ENCODE results near the gene TSPAN18.

Gene TSPAN18

DNA sequence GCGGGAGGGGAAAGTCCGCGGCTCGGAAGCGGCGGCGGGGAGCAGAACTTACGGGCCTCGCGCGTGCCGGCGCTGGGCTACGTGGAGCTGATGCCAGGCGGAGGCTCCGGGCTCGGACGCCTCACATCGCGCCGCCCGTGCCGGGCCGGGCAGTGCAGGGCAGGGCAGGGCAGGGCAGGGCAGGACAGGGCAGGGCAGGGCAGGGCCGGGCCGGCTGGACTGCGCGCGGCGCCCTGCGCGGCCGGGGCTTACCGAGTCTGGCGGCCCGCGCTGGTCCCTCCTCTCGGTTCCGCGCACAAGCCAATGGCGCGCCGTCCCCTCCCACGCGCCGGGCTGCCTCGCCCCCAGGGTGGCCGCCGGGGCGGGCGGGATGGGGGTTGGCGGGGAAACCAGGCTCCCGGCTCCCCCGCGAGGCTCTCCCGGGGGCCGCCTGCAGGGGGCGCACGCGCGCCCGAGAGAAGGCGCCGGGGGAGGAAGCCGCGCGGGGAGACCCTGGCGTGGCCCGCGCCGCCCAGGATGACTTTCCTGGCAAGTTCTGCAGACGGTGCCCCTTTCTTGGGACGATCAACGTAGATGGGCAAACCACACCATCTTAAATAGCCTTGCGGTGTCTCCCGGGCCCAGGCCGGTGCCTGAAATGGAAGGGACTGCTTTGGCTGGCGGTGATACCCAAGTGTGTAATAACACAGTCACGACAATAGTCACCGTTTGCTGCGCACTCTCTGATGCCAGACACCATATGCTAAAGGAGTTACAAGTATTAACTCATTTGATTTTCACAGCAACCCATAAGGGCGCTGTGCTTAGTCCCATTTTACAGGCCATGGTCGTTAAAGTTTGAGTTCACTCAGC lies 224.1 kb downstream of the TSPAN18 start, which contains the start of gene TP53I11:
TSS of gene TP53I11 (minus strand) at position 259 of the 852 bp plus-strand sequence. CDS start 12,548 bp downstream, outside the sequence.
- no peaks in the 10 kb centered on the region for H3K27me3 ChIP-seq (ENCODE audit: low read depth)
- no peaks in the 10 kb centered on the region for H3K9me3 ChIP-seq
- peak; percentile 36 to 84 for DNase-seq (ENCODE audit: low spot score in 2 of 2)
- in situ Hi-C loops (cut with MboI; ENCODE audit: low sequenced_read_pairs): no loop called here
- no peaks in the 10 kb centered on the region for H3K4me1 ChIP-seq
- H3K36me3 ChIP-seq (replicated peaks): no peaks in the 10 kb centered on the region
- H3K4me3 ChIP-seq: peak within 1 kb of the TSS; percentile 76

DNA sequence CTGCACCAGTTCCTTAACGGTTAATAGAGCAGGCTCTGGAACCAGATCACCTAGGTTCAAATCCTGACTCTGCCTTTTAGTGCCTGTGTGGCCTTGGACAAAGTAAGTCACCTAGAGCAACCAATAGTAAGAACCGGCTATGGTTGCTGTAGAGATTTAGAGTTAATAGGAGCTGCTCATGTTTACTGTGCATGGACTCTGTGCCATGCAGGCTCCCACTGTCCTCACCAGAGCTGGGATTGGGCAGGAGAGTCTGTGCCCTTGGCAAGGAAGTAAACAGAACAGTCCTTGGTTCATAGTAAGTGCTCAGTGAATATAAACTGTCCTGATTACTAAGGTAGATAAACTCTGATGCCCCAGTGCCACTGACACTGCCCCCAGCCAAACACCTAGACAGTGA lies 225.3 kb downstream of the TSPAN18 start:
- in situ Hi-C loops (cut with MboI; ENCODE audit: low sequenced_read_pairs): no loop called here
- Histone ChIP-seq H3K9me3 (no peaks in the 10 kb centered on the region), H3K27me3 (ENCODE audit: low read depth) (no peaks in the 10 kb centered on the region), H3K36me3 (replicated peaks) (no peaks in the 10 kb centered on the region), H3K4me3 (no peak overlapping the region), H3K4me1 (peaks cover under 1% of the 10 kb centered on the region; the same call in 1 of the 2 replicates)
- no peak for DNase-seq (ENCODE audit: low spot score in 2 of 2)

DNA sequence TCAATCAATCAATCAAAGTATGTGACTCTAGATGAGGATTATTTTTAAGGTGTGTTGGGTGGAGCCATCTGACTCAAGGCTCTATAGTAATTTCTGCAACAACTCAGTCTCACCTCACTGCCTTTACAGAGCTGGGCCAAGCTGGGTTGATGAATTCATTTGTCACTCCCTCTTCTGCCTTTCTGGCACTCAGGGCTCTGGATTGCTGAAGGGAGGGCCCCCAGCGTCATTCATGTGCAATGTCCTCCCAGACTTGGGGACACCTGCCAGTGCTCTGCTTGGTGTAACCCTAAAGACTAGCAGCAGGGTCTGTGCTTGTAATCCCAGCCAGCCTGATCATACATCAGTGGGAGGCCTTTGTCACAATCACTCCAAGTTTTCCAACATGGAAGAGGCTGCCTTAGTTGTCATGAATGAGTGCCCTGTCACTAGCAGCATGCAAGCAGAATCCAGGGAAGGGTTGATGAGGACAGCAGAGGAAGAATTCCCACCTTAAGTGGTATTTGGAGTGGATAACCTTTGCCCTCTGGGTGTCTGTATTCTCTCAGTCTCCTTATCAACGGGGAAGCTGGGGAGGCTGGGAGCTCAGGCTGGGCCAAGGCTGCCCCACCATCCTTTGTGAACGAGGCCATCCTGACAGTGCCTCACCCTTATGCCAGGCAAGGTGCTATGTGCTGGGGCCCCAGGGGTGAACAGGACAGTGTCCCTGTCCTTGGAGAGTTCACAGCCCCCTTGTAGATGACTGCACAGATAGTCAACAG lies 225.9 kb downstream of the TSPAN18 start:
- H3K4me1 ChIP-seq: peaks cover 6% of the 10 kb centered on the region; the same call in 1 of the 2 replicates
- in situ Hi-C loops (cut with MboI; ENCODE audit: low sequenced_read_pairs): no loop called here
- H3K4me3 ChIP-seq: no peak overlapping the region
- no peaks in the 10 kb centered on the region for H3K9me3 ChIP-seq
- no peaks in the 10 kb centered on the region for H3K36me3 ChIP-seq (replicated peaks)
- DNase-seq (ENCODE audit: low spot score in 2 of 2): no peak
- H3K27me3 ChIP-seq (ENCODE audit: low read depth): no peaks in the 10 kb centered on the region

DNA sequence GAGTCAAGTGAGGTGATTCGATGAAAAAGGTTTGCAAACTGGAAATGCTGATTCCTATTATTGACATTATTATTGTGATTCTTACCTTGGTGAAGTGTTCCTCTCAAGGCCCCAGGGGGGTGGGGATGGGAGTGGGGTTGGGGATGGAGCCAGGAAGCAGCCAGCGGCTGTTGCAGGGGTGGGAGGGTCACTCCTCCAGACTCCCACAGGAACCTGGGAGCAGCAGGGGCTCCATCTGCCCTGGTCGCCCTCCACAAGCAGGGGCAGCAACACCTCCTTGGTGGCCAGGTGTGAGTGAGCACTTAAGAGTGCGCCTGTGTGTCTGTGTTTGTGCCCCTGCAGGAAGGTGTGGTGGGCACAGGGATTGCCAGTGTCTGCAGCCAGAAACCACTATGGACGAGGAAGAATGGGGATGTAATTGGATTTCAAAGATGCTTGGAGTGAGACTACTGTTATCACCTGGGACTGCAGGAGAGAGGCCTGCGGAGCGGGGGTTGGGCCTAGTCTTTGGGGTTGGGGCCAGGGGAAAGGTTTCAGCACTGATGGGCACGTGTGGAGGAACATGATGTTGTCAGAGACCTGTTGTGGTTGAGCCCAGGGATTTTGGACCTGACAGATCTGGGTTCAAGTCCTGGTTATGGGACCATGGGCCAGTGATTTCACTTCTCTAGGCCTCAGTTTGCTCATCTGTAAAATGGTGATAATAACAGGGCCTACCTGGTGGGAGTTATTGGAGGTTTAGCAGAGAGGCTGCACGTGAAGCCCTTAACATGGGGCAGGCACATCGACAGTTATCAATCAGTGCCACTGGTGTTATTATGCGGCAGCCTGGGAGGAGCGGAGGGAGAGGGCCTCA lies 227.5 kb downstream of the TSPAN18 start:
- Histone ChIP-seq H3K4me1 (peaks cover 6% of the 10 kb centered on the region; the same call in 1 of the 2 replicates), H3K27me3 (ENCODE audit: low read depth) (no peaks in the 10 kb centered on the region), H3K9me3 (no peaks in the 10 kb centered on the region), H3K4me3 (no peak overlapping the region), H3K36me3 (replicated peaks) (no peaks in the 10 kb centered on the region)
- no peak for DNase-seq (ENCODE audit: low spot score in 2 of 2)
- in situ Hi-C loops (cut with MboI; ENCODE audit: low sequenced_read_pairs): no loop called here

DNA sequence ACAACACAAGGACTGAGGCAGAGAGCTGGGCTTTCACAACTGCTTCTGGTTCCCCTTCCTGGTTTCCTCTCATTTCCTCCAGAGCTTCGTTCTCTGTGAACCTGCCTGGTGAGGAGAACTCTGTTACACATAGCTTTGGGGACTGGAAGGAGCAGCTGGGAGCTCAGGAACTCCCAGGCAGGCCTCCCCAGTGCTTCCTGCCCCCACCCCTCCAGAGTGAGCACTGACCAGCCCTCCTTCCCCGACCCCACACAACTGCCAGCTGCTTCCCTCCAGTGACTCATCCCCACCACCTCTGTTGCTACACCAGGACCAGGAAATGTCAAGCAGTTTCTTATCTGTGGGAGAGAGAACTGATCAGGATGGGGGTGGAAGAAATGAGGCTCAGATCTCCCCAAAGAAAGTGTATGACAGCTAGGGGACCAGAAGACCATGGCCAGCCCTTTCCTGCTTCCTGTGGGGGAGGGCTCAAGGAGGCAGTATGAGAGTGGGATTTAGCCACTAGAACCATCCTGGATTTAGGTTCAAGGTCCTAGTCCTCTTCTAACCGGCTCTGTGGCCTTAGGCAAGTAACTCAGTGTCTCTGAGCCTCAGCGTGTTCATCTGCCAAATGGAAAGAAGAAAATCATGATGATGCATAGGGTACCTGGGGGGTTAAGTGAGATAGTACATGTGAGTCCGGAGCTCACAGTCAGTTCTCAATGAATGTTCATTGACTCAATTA lies 228.4 kb downstream of the TSPAN18 start:
- DNase-seq (ENCODE audit: low spot score in 2 of 2): no peak
- no peaks in the 10 kb centered on the region for H3K27me3 ChIP-seq (ENCODE audit: low read depth)
- H3K9me3 ChIP-seq: no peaks in the 10 kb centered on the region
- H3K36me3 ChIP-seq (replicated peaks): no peaks in the 10 kb centered on the region
- in situ Hi-C loops (cut with MboI; ENCODE audit: low sequenced_read_pairs): no loop called here
- peaks cover 6% of the 10 kb centered on the region; the same call in 1 of the 2 replicates for H3K4me1 ChIP-seq
- H3K4me3 ChIP-seq: no peak overlapping the region

DNA sequence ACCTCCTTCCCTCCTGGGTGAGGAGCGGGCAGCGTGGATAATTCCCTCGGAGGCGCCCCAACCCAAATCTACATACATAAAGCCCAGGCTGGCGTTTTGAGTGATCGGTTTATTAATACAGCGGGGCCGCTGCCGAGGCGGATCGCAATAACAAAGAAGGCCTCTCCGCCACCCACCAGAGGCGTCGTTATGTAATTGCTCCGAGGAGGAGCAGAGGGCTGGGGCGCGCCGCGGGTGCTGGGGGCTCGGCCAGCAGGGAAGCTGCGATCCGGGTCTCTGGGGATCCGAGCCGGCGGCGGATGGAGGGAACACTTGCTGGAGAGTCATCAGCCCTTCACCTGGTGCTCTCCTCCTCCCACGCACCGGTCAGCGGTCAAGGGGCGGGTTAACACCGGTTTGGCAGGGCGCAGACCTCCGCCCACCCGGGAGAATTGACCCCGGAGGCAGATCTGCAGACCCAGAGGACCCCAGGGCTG lies 230.3 kb downstream of the TSPAN18 start:
- peaks cover 6% of the 10 kb centered on the region; the same call in 1 of the 2 replicates for H3K4me1 ChIP-seq
- H3K9me3 ChIP-seq: no peaks in the 10 kb centered on the region
- peak; percentile 72 to 77 for DNase-seq (ENCODE audit: low spot score in 2 of 2)
- 0 out of 2 replicates have a peak overlapping the region, but pooled peaks have one; percentile 2 for H3K4me3 ChIP-seq
- no peaks in the 10 kb centered on the region for H3K27me3 ChIP-seq (ENCODE audit: low read depth)
- in situ Hi-C loops (cut with MboI; ENCODE audit: low sequenced_read_pairs): no loop called here
- H3K36me3 ChIP-seq (replicated peaks): no peaks in the 10 kb centered on the region

DNA sequence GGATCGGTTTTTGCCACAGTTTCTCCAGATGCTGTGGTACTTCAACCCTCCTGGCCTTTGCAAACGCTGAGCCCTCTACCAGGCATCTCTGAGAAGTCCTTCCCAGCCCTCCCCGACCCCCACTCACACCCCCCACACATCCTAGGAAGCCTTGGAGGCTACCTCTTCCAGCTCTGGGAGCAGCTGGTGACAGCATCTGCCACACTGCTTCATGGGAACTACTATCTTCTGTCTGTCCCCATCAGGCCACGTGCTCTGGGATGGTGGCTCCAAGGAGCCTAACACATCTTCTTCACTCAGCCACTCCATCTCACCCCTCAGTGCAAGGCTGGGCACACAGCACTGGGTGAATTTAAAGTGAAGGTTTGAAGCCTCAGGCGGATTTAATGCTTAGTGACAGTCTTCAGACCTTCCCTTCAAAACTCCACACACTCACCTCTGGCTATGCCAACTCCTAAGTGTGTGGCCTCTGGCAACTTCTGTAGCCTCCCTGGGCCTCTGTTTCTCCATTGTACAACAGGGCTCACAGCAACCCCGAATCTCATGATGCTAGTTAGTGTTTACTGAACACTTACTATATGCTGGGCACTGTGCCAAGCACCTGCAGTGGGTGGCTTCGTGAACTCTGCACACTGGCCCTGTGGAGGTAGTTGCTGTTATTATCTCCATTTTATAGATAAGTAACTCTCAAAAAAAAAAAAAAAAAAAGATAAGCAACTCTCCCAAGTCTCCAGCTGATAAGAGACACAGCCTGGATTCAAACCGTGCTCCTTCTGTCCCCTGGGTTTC lies 231.2 kb downstream of the TSPAN18 start:
- no peaks in the 10 kb centered on the region for H3K9me3 ChIP-seq
- H3K4me3 ChIP-seq: no peak overlapping the region
- peaks cover 6% of the 10 kb centered on the region; the same call in 1 of the 2 replicates for H3K4me1 ChIP-seq
- no peaks in the 10 kb centered on the region for H3K36me3 ChIP-seq (replicated peaks)
- no peaks in the 10 kb centered on the region for H3K27me3 ChIP-seq (ENCODE audit: low read depth)
- in situ Hi-C loops (cut with MboI; ENCODE audit: low sequenced_read_pairs): no loop called here
- no peak for DNase-seq (ENCODE audit: low spot score in 2 of 2)

DNA sequence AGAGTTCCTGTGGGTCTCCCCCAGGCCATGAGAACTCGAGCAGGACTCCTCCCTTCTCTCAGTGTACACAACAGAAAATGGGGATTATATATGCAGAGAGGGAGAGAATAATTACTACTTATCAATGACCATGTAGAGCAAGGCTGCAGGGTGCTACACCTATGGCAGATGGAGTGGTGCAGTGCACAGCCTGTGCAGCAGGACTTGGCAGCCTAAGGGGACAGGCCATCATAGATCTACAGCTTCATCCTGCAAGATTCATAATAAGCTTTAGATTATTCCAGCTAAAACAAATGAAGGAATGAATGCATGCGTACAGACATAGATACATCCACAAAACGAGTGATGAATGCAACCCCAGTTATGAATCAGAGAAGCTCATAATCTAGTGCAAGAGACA lies 232.3 kb downstream of the TSPAN18 start:
- no peak overlapping the region for H3K4me3 ChIP-seq
- in situ Hi-C loops (cut with MboI; ENCODE audit: low sequenced_read_pairs): no loop called here
- DNase-seq (ENCODE audit: low spot score in 2 of 2): no peak
- H3K27me3 ChIP-seq (ENCODE audit: low read depth): no peaks in the 10 kb centered on the region
- H3K9me3 ChIP-seq: no peaks in the 10 kb centered on the region
- no peaks in the 10 kb centered on the region for H3K36me3 ChIP-seq (replicated peaks)
- H3K4me1 ChIP-seq: peaks cover 6% of the 10 kb centered on the region; the same call in 1 of the 2 replicates

DNA sequence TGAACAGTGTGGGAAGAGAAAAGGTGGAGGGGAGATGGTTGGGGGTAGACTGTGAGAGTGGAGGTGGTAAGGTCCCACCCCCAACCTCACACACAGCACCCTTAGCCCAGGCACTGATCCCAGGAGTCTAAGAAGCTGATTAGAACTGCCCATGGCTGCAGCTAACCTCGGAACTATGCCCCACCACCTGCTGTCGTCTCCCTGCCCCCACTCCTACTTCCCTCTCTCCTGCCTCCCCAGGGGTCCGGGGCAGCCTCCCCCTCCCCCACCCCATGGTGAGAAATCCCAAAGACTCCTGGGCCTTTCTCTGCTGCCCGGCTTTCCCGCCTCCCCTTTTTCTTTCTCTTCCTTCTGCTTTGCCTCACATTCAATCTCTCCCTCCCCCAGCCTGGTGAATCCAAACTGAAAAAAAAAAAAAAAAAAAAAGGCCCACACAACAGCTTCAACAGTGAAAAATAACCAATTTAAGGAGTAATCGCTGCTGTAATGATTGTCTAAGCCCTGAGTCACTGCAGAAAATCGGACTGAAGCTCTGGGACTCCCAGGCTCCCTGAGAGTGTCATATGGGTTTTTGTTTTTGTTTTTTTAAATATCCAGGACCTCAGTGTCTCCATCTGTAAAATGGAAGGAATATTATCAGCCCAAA lies 233.6 kb downstream of the TSPAN18 start:
- Histone ChIP-seq H3K4me1 (peaks cover 6% of the 10 kb centered on the region; the same call in 1 of the 2 replicates), H3K36me3 (replicated peaks) (no peaks in the 10 kb centered on the region), H3K9me3 (no peaks in the 10 kb centered on the region), H3K27me3 (ENCODE audit: low read depth) (no peaks in the 10 kb centered on the region), H3K4me3 (no peak overlapping the region)
- DNase-seq (ENCODE audit: low spot score in 2 of 2): no peak
- in situ Hi-C loops (cut with MboI; ENCODE audit: low sequenced_read_pairs): no loop called here

DNA sequence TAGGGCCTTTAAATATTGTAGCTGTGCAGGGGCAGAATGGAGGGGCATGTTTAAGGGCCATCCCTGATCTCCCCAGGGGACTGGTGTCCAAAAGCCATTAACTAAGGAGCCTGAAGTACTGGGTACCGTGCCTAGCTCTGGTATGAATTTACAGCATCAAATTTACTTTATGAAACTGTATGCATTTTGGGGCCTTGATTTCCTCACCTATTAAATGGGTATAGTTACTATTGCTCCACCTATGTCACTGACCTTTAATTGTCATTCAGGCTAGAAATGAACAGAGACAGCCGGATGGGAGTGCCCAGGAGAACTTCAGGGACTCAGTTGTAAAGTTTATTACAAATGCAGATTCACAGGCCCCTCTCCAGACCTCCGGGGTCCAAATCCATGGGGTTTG lies 235.7 kb downstream of the TSPAN18 start:
- Histone ChIP-seq H3K36me3 (replicated peaks) (no peaks in the 10 kb centered on the region), H3K27me3 (ENCODE audit: low read depth) (no peaks in the 10 kb centered on the region), H3K4me3 (no peak overlapping the region), H3K9me3 (no peaks in the 10 kb centered on the region), H3K4me1 (peaks cover 1% of the 10 kb centered on the region; the same call in 1 of the 2 replicates)
- in situ Hi-C loops (cut with MboI; ENCODE audit: low sequenced_read_pairs): no loop called here
- DNase-seq (ENCODE audit: low spot score in 2 of 2): no peak

DNA sequence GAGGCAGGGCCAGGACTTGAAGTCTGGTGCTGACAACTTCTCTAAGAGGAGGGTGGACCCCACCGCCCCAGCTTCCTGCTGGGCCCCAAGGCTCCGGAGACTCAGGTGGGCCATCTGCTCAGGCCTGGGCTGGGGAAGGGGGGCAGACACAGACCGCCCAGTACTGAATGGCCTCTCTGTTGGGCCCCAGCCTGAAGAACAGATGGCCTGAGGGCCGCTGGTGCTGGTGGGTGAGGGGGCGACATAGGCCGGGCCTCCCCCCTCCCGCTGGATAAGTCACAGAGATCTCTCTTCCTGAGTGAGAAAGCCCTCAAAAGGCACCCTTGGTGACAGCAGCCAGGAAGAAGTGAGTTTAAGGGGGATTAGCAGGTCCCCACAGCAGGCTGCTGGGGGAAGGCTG lies 236.4 kb downstream of the TSPAN18 start:
- no peaks in the 10 kb centered on the region for H3K36me3 ChIP-seq (replicated peaks)
- no peak for DNase-seq (ENCODE audit: low spot score in 2 of 2)
- H3K4me1 ChIP-seq: no peaks in the 10 kb centered on the region; the same call in 1 of the 2 replicates
- H3K9me3 ChIP-seq: no peaks in the 10 kb centered on the region
- in situ Hi-C loops (cut with MboI; ENCODE audit: low sequenced_read_pairs): no loop called here
- H3K4me3 ChIP-seq: no peak overlapping the region
- H3K27me3 ChIP-seq (ENCODE audit: low read depth): no peaks in the 10 kb centered on the region

DNA sequence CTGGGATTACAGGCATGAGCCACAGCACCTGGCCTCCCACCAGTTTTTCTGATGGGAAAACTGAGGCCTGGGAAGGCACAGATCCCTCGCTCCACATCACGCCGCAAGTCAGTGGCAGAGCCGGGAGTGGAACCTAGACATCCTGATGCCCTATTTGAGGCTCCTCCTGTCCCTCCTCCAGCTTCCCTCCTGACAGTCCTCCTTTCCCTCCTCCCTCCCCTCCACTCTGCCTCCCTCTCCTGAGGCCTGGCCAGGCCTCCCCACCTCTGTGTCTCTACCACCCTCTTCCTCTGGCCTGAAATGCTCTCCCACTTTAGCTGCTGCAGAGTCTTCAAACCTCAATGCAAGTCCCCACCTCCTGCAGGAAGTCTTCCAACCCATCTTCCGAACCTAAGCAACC lies 237.2 kb downstream of the TSPAN18 start:
- no peak for DNase-seq (ENCODE audit: low spot score in 2 of 2)
- no peaks in the 10 kb centered on the region for H3K9me3 ChIP-seq
- H3K4me1 ChIP-seq: no peaks in the 10 kb centered on the region; the same call in 1 of the 2 replicates
- H3K27me3 ChIP-seq (ENCODE audit: low read depth): no peaks in the 10 kb centered on the region
- no peaks in the 10 kb centered on the region for H3K36me3 ChIP-seq (replicated peaks)
- in situ Hi-C loops (cut with MboI; ENCODE audit: low sequenced_read_pairs): no loop called here
- no peak overlapping the region for H3K4me3 ChIP-seq
